ENCODE results near the gene PRX. TPM values are rescaled to one million over a fixed set of nuclear protein-coding genes. Genes with fewer than 3 reads are reported as not detected.
A peak's percentile ranks its signal among the peaks of the same experiment; 100 is the strongest.
"Not testable (repeated sequence)": the region's sequence is repeated elsewhere in the genome, so short reads cannot be mapped to it uniquely, and the experiment has no call there.

Gene PRX
- total RNA-seq, 1 experiment from 2014 or later: 0.77 TPM

DNA sequence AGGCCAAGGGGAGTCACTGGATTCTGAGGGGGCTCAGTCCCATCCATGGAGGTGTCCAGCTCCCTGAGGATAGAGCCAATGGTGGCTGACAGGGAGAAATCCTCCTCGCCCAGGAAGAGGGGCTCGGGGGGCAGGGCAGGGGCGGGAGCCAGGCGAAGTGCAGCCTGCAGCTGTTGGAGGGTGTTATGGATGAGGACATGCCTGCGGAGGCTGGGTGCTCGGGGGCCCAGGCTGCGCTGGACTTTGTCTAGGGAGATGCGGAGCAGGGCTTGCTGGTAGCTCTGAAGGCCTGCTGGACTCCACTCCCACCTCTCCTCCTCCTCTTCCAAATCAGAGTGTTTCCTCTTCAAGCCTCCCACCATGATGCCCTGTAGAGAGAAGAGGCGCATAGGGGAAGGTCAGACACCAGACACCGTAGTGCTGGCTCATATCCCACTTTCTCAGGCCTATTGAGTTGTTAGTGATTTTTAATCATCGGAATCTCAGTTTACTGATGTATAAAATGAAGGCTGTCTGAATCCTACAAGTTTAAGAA is 28.6 kb upstream of the PRX start:
- no peak for DNase-seq (ENCODE audit: low spot score)

DNA sequence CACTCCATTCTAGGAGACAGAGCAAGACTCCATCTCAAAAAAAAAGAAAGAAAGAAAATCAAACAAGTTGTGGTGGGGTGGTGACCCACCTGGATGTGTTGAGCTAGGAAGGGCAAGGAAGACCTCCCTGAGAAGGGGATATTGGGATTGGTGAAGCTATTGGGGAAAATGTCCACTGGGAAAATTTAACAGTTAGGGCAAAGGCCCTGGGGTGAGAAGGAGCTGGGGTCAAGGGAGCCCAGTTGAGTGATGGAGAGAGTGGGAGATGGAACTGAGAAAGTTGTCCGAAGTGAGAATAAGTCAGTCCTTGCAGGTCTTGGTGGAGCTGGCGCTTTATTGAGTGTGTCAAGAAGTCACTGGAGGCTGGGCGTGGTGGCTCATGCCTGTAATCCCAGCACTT is 25.1 kb upstream of the PRX start:
- DNase-seq (ENCODE audit: low spot score): no peak

DNA sequence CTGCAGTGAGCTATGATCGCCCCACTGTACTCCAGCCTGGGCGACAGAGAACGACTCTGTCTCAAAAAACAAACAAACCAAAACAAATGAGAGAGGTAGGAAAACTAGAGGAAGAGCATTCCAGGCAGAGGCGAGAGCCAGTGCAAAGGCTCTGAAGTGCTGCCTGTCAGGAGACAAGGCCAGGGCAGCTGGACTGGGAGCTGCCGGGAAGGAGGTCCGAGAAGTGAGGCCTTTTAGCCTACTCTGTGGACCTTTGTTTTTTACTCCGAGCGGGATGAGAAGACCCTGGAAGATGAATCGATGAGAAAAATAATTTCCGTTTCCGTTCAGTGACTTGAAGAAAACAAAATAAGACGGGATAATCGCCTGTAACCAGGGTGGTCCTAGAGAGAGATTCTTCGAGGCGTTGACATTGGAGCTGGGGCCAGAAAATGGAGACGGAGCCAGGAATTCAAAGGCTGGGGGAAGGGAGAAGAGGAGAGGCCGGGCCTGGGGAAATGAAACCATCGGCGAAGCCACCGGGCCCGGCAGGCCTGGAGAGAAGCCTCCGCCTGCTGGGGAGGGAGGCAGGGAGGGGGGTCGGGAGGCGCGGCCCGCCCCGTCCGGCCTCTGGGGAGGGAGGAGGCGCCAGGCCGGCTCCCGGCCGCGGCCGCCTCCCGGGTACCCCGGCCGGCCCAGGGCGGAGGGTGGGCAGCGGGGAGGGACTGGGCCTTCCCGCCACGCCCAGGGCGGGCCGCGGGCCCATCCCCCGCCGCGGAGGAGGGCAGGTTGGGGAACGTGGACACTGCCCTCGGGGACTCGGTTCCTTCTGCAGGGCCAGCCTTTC is 20.4 kb upstream of the PRX start:
- peak; percentile 83 for DNase-seq (ENCODE audit: low spot score)

DNA sequence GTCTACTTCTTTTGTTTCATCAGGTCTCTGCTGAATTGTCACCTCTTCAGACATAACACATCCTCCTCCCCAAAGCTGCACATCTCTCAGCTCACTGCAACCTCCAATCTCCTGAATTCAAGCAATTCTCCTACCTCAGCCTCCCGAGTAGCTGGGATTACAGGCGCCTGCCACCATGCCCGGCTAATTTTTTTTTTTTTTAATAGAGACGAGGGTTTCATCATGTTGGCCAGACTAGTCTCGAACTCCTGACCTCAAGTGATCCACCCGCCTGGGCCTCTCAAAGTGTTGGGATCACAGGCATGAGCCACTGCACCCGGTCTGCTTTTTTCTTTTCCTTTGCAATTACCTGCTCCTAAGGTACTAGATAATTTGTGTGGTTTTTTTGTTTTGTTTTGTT is 19.6 kb upstream of the PRX start:
- DNase-seq (ENCODE audit: low spot score): not testable (repeated sequence)

DNA sequence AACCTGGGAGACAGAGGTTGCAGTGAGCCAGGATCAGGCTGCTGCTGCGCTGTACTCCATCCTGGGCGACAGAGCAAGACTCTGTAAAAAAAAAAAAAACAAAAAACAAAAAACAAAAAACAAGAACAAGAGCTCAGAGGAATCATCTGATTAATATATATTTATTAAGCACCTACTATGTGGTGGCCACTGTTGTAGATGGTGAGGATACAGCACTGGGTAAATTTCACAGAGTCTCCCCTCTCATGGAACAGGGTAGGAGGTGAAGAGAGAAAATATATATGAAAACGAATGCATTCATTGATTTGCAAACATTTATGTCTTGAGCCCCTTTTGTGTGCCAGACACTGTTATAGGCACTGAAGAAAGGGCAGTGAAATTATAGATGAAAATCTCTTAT is 18.5 kb upstream of the PRX start:
- no peak for DNase-seq (ENCODE audit: low spot score)

DNA sequence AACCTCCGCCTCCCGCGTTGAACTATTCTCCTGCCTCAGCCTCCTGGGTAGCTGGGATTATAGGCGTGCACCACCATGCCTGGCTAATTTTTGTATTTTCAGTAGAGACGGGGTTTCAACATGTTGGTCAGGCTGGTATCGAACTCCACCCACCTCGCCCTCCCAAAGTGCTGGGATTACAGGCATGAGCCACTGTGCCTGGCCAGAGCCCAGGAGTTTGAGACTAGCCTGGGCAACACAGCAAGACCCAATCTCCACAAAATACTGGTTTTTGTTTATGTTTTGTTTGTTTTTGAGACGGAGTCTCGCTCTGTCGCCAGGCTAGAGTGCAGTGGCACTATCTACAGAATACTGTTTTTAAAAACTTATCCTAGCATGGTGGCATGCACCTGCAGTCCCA is 17.1 kb upstream of the PRX start:
- DNase-seq (ENCODE audit: low spot score): not testable (repeated sequence)

DNA sequence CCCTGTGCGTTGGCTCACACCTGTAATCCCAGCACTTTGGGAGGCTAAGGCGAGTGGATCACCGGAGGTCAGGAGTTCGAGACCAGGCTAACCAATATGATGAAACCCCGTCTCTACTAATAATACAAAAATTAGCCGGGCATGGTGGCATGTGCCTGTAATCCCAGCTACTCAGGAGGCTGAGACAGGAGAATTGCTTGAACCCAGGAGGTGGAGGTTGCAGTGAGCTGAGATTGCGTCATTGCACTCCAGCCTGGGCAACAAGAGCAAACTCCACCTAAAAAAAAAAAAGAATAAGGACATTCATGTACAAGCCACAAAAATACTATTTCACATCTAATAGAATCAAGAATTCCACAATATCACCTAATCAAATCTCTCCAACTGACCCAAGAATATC is 15.0 kb upstream of the PRX start:
- DNase-seq (ENCODE audit: low spot score): not testable (repeated sequence)

DNA sequence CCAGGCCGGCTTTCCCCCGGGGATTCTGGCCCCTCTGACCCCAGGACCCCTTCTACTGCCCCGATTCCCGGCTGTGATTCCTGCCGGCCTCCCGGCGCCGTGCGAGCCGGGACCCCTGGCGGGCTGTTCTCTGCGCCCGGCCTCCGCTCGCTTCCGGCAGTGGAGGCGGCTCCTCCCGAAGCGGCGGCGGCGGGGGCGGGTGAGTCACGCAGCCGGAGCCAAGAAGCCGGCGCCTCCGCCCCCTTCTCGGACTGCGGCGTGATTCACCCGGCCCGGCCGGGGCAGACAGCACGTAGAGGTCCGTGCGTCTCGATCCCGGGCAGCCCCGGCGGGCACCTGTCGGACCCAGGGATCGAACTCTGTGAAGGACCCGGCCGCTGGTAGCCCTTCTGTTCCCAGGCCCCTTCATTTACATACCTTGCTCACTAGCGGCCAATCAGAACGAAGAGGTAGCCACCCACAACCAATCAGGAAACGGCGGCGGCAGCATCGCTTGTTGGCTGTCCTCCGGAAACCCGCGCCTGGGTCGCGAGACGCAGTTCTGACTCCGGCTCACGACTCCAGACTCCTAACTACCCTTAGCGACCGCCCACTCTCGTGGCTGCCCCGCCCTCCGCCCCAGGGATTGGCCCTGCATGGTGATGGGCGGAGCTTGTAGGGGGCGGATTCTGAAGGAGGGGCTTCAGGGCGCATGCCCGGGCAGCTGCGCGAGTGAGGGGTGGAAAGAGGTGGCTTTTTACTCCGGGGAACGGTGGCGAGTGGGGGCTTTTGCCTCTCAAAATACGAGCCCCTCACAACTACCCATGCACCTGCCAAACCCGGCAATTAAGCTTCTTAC is 12.5 kb upstream of the PRX start, which contains the start of gene SERTAD1:
TSS of gene SERTAD1 (minus strand) at position 543 of the 838 bp plus-strand sequence. CDS start 2,446 bp downstream, outside the sequence.
- peak; percentile 98 for DNase-seq (ENCODE audit: low spot score)

DNA sequence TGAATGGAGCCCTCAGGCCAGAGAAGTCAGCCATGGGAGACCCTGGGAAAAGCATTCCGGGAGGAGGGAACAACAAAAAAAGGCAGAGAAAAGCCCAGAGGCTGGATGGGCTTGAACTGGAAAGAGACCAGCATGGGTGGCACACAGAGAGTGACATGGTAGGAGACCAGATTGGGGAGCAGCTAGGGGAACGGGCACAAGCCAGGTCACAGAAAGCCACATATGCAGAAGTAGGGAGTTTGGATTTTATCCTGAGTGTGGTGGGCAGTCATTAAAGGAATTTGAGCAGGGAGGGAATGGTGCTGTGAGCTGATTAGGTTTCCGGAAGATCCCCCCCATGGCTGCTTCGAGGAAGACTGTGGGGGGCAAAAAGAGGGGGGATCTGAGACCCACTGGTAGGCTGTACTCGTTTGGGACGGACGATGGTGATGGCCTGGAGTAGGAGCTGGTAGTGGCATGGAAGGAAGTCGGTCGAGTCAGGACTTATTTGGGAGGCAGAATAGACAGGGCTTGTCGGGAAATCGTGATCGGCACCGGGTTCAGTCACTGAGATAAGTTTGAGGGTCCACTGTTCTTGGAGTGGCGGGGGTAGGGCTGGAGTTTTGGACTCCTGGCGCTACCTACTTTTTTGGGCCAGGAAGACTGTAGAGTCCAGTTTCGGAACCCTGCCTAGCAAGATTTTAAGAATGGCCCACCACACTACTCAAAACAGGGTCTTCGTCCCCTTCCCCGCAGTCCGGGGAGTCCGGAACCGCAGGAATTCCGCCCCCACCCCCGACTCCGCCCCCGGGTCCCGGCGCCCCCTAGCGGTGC is 11.7 kb upstream of the PRX start:
- DNase-seq (ENCODE audit: low spot score): no peak

DNA sequence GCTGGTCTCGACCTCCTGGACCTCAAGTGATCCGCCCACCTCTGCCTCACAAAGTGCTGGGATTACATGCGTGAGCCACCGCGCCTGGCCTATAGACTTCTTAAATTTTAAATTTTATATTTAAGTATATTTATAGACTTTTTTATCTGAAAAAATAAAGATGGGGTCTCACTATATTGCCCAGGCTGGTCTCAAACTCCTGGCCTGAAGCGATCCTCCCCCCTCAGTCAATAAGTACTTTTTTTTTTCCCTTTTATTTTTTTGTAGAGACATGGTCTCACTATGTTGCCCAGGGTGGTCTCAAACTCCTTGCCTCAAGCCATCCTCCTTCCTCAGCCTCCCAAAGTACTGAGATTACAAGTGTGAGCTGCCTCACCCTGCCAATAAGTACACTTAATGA is 10.8 kb upstream of the PRX start:
- no peak for DNase-seq (ENCODE audit: low spot score)

DNA sequence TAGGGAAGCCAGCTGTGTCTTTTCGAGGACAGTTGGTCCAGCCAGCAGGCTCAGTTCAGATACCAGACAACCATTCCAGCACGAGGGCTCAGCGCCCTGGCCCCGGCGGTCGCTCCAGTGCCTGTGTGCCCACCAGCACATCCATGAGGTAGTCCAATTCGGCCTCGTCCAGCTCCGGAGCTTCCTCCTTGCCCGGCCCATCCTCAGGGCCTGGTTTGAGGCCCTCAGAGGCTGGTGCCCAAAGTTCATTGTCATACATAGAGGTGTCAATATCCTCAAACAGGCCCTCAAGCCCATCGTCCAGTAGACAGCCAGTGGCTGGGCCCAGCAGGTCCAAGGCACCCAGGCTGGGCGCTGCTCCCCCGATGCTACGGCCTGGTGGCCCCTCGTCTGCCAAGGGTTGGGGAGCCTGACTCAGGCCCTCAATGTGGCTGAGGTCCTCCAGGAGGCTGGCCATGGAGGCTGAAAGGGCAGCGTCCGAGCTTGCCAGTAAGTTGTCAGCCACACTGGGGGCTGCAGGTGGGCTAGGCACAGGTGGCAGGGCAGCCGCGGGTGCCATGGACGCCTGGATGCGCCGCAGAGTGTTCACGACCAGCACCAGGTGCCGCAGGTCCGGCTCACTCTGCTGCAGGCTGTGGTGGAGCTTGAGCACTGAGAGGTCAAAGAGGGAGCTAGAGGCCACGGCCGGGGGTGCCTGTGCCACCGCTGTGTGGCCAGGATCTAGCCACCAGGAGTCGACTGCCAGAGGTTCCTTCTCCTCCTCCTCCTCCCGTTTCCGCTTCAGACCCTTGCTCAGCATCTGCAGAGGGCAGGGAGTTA is 9.8 kb upstream of the PRX start:
- DNase-seq (ENCODE audit: low spot score): no peak

DNA sequence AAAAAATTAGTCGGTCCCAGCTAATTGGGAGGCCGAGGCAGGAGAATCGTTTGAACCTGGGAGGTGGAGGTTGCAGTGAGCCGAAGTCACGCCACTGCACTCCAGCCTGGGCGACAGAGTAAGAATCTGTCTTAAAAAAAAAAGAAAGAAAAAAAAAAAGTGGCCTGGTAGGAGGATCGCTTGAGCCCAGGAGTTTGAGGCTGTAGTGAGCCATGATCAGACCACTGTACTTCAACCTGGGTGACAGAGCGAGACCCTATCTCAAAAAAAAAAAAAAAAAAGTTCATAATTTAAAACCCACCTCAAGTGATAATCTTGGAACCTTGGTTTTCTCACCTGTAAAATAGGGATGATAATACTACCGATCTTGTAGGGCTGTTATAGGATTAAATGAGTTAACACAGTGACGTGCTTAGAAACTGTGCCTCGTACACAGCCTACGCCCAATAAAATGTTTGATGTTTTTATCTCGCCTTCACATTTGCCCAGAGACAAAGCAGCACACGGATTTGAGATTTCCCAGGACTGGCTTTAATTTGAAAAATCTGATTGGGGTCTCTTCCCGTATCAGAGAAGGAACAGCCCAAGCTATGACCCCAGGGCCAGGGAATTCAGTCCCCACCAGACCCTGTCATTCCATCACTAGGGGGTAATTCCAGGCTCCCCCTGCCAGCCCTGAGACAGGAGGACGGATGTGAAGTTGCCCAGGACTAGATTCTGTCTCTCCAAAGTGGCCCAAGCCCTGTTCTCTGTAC is 9.0 kb upstream of the PRX start:
- no peak for DNase-seq (ENCODE audit: low spot score)

DNA sequence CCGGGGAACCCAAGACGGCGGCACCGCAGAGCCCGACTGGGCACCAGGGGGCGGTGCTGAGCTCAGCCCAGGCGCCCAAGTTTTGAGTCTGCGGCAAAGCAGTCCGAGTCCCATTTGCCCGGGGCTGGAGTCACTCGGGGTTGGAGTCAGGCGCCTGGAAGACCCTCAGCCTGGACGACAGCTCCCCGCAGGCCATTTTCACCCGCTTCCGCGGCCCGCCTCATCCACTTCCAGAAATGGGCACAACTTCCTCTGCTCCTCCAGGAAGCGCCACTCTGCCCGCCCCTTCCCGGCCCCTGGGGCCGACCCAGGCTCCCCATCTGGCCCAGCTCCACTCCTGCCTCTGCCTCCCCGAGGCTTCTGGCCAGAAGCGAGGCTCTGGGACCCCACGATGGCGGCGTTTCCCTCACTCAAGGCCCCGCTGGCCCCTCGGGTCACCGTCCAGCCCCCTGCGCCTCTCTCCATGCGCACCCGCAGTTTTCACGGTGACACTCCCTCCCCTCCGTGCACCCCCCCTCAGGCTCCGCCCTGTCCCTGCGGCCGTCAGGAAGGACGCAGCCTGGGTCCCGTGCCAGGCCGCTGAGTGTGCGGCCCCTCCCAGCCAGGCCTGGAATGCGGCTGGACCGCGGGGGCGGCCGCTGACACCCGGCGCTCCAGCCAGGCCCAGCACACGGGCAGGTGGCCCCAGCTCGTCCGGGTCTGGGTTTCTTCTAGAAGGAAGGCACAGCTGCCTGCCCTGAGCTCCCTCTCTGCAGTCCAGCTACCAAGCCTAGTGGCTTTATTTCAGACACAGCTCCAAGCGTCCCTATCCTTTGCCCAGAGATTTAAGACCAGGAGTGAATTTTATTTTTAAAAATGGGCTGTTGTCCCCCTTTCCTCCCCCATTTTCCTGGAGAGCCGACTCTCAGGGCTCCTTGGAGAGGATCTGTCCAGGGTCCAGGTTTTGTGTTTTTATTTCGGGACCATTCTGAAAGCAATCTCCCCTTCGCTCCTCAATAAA is 7.9 kb upstream of the PRX start:
- peak; percentile 87 for DNase-seq (ENCODE audit: low spot score)

DNA sequence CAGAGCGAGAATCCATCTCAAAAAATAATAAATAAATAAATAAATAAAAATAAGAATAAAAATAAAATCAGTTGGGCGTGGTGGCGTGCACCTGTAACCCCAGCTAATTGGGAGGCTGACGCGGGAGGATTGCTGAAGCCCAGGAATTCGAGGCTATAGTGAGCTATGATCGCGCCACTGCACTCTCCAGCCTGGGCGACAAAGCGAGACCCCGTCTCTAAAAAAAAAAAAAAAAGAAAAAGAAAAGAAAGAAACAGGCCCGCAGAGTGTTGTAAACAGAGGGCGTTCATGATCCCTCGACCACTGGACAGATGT is 7.2 kb upstream of the PRX start:
- no peak for DNase-seq (ENCODE audit: low spot score)

DNA sequence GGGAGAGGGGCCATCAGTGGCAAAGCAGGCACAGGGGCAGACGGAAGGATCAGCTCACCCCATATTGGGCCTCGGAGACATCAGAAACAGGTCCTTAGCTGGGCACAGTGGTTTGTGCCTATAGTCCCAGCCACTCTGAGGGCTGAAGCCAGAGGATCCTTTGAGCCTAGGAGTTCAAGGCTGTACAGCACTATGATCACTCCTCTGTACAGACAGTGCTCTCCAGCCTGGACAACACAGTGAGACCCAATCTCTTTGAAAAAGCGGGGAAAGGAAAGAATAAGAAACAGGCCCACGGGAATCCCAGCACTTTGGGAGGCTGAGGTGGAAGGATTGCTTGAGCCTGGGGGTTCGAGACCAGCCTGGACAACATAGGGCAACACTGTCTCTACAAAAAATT is 6.6 kb upstream of the PRX start:
- no peak for DNase-seq (ENCODE audit: low spot score)

DNA sequence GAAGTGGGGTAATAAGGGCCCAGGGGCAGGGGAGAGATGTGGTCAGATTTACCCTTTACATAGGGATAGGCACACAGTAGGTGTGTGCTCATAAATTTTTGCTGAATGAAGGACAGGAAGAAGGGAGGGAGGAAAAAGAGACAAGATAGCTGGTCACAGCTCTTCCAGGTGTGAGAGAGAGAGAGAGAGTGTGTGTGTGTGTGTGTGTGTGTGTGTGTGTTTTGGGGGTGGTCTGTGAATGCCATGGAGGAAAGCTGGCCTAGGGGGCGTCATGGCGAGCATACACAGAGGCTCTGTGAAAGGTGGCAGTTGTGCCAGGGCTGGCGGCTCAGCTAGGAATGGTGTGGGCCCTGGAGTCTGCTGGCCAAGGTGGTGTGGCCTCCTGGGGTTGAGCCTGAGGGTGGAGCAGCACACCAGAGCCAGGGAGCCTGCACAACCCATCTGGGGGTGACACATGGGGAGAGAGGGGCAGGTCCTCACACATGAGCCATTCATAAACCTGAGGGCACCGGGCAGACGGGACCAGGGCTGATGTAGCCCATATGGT is 6.0 kb upstream of the PRX start:
- DNase-seq (ENCODE audit: low spot score): no peak

DNA sequence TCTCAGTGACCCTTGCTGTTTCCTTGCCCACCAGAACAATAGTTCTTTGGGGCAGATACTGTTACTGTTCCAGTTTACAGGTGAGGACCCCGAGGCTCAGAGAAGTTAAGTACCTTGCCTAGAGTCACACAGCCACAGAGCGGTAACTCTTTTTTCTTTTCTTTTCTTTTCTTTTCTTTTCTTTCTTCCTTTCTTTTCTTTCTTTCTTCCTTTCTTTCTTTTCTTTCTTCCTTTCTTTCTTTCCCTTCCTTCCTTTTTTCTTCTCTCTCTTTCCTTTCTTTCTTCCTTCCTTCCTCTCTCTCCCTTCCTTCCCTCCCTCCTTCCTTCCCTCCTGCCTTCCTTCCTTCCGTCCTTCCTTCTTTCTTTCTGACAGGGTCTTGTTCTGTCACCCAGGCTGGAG is 4.9 kb upstream of the PRX start:
- no peak for DNase-seq (ENCODE audit: low spot score)

DNA sequence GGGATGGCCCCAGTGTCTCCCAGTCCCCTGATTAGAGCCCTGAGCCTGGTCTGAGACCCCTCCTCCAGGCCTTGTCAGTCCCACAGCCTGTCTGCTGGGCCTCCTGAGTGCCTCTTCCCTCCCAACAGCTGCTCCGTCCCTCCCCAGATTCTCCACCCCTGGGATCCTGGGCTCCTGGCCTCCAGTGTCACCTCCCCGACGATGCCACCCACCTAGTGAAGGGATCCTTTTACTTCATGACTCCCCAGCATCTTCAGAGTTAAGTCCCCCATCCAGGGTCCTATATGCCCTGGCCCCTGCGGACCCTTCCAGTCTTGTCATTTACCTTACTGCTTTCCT is 4.4 kb upstream of the PRX start:
- no peak for DNase-seq (ENCODE audit: low spot score)
